NCI-H460 (cell line): ENCODE data around the gene CFAP20DC. TPM values are rescaled to one million over a fixed set of nuclear protein-coding genes. Genes with fewer than 3 reads are reported as not detected.
"Not testable (repeated sequence)": the region's sequence is repeated elsewhere in the genome, so short reads cannot be mapped to it uniquely, and the experiment has no call there.

Source experiments
- DNase-seq: peaks from one replicate; pipeline ENCODE4 v3.0.0-alpha.2; 2016; ENCODE audit warnings: low read depth; ENCODE audit errors: extremely low read depth
- total RNA-seq: library from RNA; depleted of rRNA; stranded (reverse); fragments of >200 nt; shearing (Covaris generic); gene quantifications from 2 replicates; pipeline ENCODE4 v1.2.3, GENCODE V29; 2014

Gene CFAP20DC
- total RNA-seq, 1 experiment from 2014 or later = 2.6 TPM

GRCh38 chr3:58967866-58968265 lies 82.0 kb downstream of the CFAP20DC start:
- not testable (repeated sequence) for DNase-seq

DNA sequence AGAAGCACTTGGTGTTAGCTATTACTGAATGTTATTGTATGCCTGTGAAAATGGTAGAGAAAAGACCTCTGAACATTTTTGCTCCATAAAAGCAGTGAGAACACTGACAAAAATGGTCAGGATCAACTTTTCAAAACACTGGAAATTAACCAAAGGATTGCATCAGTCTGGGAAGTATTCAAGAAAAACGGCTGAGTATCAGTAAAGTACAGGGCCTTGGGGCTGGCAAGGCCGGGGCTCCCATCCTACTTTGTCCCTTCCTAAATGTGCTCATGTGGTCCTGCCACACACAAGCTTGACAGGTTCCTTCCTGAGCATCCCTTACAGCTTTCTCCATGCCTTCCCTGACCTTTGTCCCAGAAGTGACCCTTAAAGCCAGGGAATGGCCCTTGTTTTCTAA lies 84.0 kb downstream of the CFAP20DC start:
- DNase-seq = no peak

DNA sequence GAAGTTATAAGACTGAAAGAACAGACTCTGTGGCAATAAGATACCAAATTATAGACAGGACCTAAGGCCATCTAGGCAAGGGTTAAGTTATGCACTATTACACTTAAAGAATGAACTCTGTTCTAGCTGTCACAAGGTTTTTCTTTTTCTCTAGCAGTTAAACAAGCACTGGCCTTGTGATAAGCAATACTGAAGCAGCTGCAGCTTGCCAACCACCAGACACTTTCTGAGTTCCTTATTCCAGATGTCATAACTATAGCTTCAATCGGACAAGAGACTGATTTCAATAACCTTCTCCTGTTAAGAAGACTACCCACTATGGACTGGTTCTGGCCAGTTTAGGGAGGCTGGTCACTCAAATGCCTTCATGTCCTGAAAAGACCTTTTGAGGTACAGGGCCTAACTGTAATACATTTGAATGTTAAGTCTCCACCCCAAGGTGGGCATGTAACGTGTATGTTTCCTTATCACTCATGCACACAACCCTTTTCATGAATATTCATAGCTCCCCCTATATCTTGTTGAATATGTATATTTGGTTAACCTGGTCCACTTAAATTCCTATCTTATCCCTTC lies 85.8 kb downstream of the CFAP20DC start:
- DNase-seq = no peak

DNA sequence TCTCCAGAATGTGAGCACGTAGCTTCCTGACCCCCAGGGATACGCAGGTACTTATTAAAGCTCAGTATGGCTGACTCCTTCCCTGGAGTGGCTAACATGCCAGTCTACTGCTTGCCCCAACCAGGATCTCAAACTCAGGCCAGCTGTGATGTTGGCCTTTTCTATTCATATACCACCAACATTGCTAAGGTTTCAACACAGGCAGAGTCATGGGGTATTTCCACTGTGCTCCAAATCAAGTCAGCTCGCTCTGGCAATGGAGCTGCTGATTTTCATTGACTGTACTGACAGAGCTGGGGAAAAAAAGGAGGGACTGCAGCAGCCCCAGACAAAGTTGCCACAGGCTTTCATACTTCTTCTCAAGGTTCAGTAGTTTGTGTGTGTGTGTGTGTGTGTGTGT lies 87.0 kb downstream of the CFAP20DC start:
- DNase-seq = no peak

- DNase-seq = no peak
Measured at GRCh38 chr3:58962040-58962651, 87.7 kb downstream of the CFAP20DC start.

GRCh38 chr3:58955308-58955707 lies 94.5 kb downstream of the CFAP20DC start:
- no peak for DNase-seq

GRCh38 chr3:58953288-58953687 lies 96.5 kb downstream of the CFAP20DC start:
- DNase-seq = no peak

DNA sequence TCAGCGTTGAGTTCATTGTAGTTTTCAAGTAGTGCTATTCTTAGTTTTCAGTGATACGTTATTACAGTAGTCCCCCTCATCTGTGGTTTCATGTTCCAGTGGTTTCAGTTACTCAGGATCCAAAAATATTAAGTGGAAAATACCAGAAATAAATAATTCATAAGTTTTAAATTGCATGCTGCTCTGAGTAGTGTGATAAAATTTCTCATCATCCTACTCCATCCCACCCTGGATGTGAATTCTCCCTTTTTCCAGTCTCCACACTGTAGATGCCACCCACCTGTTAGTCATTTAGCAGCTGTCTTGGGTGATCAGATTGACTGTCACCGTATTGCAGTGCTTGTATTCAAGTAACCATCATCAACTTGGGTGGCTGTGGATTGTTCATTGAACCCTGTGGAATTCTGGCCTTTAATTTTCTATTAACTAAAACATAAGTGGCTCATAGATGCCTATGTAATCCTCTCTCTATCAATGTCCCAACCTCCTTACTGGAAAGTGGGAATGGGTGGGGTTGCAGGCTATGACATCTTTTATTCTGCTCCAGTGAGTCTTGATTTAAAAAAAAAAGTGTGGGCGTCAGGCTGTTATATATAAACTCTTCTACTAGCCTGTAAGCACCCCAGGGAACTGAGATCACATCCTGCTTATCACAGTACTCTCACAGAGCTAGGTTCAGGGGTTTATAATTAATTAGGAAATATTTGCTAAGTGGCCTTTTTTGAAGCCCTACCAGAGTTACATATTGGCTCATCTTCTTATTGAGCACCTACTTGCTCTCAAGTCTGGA lies 97.5 kb downstream of the CFAP20DC start:
- no peak for DNase-seq

DNA sequence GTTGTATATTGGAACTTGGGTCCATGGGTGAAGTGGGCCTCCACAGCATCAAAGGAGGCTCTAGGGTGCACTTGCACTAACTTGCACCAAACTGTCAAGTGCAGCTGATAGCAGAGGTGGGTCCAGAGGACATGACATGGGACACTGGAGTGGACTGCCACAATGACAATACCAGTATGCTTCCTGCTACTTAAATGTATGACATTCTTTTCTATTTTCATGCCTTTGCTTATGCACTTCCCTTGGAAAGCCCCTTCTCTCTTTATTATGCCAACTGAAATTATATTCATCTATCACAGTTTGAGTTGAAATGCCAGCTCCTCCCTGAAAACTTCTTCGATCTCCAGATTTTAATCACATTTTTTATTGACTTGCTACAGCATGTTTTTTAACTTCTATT lies 101.8 kb downstream of the CFAP20DC start:
- DNase-seq = no peak

DNA sequence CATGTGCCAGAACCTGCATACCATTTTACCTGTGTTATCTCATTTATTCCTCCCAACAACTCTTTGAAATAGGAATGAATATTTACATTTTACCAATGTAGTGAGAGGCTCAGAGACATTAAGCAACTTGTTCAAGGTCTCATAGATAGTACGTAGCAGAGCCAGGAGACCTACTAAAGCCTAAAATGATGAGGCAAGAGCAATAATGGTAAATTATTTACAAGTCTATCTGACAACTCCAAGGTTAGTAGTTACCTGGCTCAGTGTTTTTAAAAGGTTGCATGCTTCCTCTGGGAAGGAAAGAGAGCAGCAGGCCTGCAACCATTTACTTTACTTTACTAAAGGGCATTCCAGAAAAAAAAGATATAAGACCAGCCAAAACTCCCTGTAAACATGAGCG lies 103.0 kb downstream of the CFAP20DC start:
- DNase-seq = no peak

- DNase-seq = no peak
Measured at GRCh38 chr3:58938057-58938456, 111.8 kb downstream of the CFAP20DC start.

GRCh38 chr3:58924578-58924977 lies 125.2 kb downstream of the CFAP20DC start:
- no peak for DNase-seq

GRCh38 chr3:58900386-58900785 lies 149.4 kb downstream of the CFAP20DC start:
- no peak for DNase-seq

DNA sequence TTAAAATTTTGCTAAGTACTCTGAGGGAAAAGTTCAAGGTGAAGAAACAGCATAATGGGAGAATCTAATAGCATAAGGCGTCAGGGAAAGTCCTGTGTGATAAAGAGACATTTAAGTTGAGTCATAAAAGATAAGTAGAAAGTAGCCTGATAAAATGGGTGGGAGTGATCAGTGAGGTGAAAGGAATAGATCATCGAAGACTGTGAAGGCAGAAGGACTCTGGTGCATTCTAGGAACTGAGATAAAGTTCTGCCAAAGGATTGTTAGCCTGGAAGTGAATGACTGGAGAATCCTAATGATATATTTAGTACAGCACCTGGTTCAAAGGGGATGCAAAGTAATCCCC lies 149.9 kb downstream of the CFAP20DC start:
- no peak for DNase-seq

DNA sequence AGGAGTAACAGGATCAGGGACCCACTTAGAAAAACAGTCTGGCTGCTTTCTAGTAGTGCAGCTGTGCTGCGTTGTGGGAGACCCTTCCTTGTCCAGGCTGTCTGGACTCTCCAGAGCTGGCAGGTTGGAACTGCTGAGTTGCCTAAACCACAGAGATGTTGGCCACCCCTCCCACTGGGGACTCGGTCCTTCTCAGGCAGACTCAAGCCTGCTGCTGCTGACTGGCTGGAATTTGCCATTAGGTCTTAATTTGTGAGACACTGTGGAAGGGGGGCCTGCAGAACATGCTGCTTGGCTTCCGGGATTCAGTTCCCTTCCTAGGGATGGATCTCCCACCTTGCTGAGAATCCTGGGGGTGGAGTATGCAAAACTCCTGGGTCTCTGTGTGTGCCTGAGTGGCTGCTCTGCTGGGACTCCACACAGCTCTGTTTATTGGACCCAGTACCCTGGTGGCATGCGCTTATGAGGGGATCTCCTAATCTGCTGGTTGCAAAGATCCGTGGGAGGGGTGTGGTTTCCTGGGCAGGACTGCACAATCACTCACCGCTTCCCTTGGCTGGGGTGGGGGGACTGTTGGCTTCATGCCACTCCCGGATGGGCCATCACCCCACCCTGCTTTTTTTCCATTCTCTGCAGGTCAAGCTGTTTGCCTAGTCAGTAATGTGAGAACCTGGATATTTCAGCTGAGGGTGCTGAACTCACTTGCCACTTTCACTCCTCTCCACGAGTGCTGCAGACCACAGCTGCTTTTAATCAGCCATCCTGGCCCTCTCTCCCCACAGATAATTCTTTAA lies 150.5 kb downstream of the CFAP20DC start:
- no peak for DNase-seq

- DNase-seq = no peak
Measured at GRCh38 chr3:58898513-58898912, 151.3 kb downstream of the CFAP20DC start.

- no peak for DNase-seq
Measured at GRCh38 chr3:58897646-58898045, 152.2 kb downstream of the CFAP20DC start.

GRCh38 chr3:58895678-58896077 lies 154.1 kb downstream of the CFAP20DC start:
- not testable (repeated sequence) for DNase-seq

- not testable (repeated sequence) for DNase-seq
Measured at GRCh38 chr3:58892526-58892925, 157.3 kb downstream of the CFAP20DC start.

DNA sequence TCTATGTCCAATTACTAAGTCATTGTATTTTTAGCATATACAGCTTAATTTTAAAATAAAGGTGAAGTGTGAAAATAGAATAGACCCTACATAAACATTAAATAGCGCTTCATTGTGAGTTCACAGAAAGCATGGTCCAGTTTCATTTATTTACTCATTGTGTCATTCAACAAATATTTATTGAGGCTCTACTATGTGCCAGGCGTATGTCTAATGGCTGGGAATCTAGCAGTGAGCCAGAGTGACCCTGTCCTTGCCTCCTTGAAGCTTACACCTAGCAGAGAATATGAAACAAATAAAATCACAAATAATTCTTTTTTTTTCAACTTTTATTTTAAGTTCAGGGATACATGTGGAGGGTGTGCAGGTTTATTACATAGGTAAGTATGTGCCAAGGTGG lies 161.7 kb downstream of the CFAP20DC start:
- no peak for DNase-seq

- no peak for DNase-seq
Measured at GRCh38 chr3:58884453-58884852, 165.4 kb downstream of the CFAP20DC start.
